ENCODE results near the gene KBTBD4. TPM values are rescaled to one million over a fixed set of nuclear protein-coding genes. Genes with fewer than 3 reads are reported as not detected.

The KBTBD4 gene
- 21.4 and 21.5 TPM in 2 replicates for total RNA-seq

GRCh38 chr11:47578524-47579494 is at the start of gene KBTBD4, which contains the start of gene NDUFS3:
Gene KBTBD4, minus strand, starts transcription at chr11:47578970. Its CDS starts 19 bp downstream, at chr11:47578951.
Gene NDUFS3, plus strand, starts transcription at chr11:47579074. Its CDS starts 18 bp downstream, at chr11:47579092.

GRCh38 chr11:47593934-47594855 is 15.4 kb upstream of the KBTBD4 start, which contains the start of gene C1QTNF4:
Gene C1QTNF4, minus strand, starts transcription at chr11:47594411. Its CDS starts 3,601 bp downstream, at chr11:47590810.

GRCh38 chr11:47586098-47586855 is 7.5 kb upstream of the KBTBD4 start, which contains the start of gene FAM180B:
Gene FAM180B, plus strand, starts transcription at chr11:47586678. Its CDS starts 91 bp downstream, at chr11:47586769.

GRCh38 chr11:47565340-47566148 is 13.2 kb downstream of the KBTBD4 start, which contains the start of gene PTPMT1:
Gene PTPMT1, plus strand, starts transcription at chr11:47565599. Its CDS starts 24 bp downstream, at chr11:47565623.

GRCh38 chr11:47552566-47553405 is 26.0 kb downstream of the KBTBD4 start, which contains the start of gene CELF1:
Gene CELF1, minus strand, starts transcription at chr11:47553132. Its CDS starts 53,609 bp downstream, at chr11:47499523.

Other genes starting within 250 kb of the KBTBD4 start
- not detected in 2 replicates for gene MYBPC3, start 226.3 kb downstream of the KBTBD4 start, total RNA-seq
- gene SPI1, start 200.4 kb downstream of the KBTBD4 start, total RNA-seq: not detected in 2 replicates
- 118 and 120 TPM in 2 replicates for gene SLC39A13, start 170.4 kb downstream of the KBTBD4 start, total RNA-seq
- 227 and 241 TPM in 2 replicates for gene PSMC3, start 152.5 kb downstream of the KBTBD4 start, total RNA-seq
- not detected in 2 replicates for gene RAPSN, start 129.8 kb downstream of the KBTBD4 start, total RNA-seq
- 49.8 and 54.3 TPM in 2 replicates for gene CELF1, start 25.8 kb downstream of the KBTBD4 start, total RNA-seq
- 150 and 156 TPM in 2 replicates for gene PTPMT1, start 13.4 kb downstream of the KBTBD4 start, total RNA-seq
- 71.1 and 76.2 TPM in 2 replicates for gene NDUFS3, start 104 bp upstream of the KBTBD4 start, total RNA-seq
- not detected in 2 replicates for gene FAM180B, start 7.7 kb upstream of the KBTBD4 start, total RNA-seq
- 1.8 and 2.8 TPM in 2 replicates for gene C1QTNF4, start 15.4 kb upstream of the KBTBD4 start, total RNA-seq
- gene MTCH2, start 63.6 kb upstream of the KBTBD4 start, total RNA-seq: 80.3 and 81.4 TPM in 2 replicates
- 0.17 and 1.3 TPM in 2 replicates for gene AGBL2, start 136.4 kb upstream of the KBTBD4 start, total RNA-seq
- gene FNBP4, start 188.4 kb upstream of the KBTBD4 start, total RNA-seq: 29.3 and 39.2 TPM in 2 replicates